GM23338 (cell line): ENCODE measurements around the gene CEACAM3.

ENCODE experiments used
- JUNB ChIP-seq: IDR thresholded peaks from one replicate; pipeline ENCODE4 v1.6.1; 2016; ENCODE audit warnings: antibody characterized with exemption; ENCODE audit not compliant: unreplicated experiment
- STAT1 ChIP-seq: IDR thresholded peaks from one replicate; pipeline ENCODE4 v1.6.1; 2016; ENCODE audit warnings: antibody characterized with exemption; ENCODE audit not compliant: unreplicated experiment
- ZNF114 ChIP-seq: fragments of 250-450 bp; sonication (Bioruptor Pico); IDR thresholded peaks from 2 replicates; pipeline ENCODE4 v1.5.0; 2020; ENCODE audit warnings: mild to moderate bottlenecking, moderate library complexity
- ZNF331 ChIP-seq: fragments of 250-450 bp; sonication (Bioruptor Pico); IDR thresholded peaks from 2 replicates; pipeline ENCODE4 v1.5.0; 2020; ENCODE audit warnings: low read depth, mild to moderate bottlenecking, moderate library complexity
- TF ChIP-seq, protein P1 (sequence below), 2 experiments: fragments of 200-600 bp in 1 of 2; sonication (generic) in 1 of 2; conservative IDR thresholded peaks; 2 replicates each; pipeline versions ENCODE4 v1.5.1 to v1.6.1; 2016 to 2017; ENCODE audit warnings: antibody characterized with exemption in 2 of 2, low read depth in 2 of 2, mild to moderate bottlenecking in 2 of 2, moderate library complexity in 1 of 2
- TF ChIP-seq, protein P2 (sequence below): IDR thresholded peaks from one replicate; pipeline ENCODE4 v1.6.1; 2018; ENCODE audit warnings: antibody characterized with exemption; ENCODE audit not compliant: unreplicated experiment
- TF ChIP-seq, protein P3 (sequence below): IDR thresholded peaks from 2 replicates; pipeline ENCODE4 v1.6.1; 2016; ENCODE audit warnings: antibody characterized with exemption

DNA sequence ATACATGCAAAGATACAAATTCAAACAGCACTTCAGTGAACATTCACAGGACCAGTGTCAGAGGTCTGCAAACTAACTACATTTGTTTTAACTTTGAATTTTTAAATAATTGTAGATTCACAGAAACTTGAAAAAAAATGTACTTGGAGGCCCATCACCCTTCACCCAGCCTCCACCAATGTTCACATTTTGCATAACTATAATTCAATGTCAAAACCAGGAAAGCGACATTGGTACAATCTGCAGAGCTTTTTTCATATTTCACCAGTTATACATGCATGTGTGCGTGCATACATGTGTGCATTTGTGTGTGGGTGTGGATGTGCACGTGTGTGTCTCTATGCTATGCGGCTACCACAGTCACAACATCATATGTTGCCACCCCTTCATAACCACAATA lies 18.9 kb downstream of the CEACAM3 start:
- TF ChIP-seq, protein P1, sequence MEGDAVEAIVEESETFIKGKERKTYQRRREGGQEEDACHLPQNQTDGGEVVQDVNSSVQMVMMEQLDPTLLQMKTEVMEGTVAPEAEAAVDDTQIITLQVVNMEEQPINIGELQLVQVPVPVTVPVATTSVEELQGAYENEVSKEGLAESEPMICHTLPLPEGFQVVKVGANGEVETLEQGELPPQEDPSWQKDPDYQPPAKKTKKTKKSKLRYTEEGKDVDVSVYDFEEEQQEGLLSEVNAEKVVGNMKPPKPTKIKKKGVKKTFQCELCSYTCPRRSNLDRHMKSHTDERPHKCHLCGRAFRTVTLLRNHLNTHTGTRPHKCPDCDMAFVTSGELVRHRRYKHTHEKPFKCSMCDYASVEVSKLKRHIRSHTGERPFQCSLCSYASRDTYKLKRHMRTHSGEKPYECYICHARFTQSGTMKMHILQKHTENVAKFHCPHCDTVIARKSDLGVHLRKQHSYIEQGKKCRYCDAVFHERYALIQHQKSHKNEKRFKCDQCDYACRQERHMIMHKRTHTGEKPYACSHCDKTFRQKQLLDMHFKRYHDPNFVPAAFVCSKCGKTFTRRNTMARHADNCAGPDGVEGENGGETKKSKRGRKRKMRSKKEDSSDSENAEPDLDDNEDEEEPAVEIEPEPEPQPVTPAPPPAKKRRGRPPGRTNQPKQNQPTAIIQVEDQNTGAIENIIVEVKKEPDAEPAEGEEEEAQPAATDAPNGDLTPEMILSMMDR (conservative IDR thresholded peaks at IDR 0.05; ENCODE audit: low read depth in 2 of 2), result no peak
- TF ChIP-seq ZNF114 (CRISPR knock-in tag) (no peak), STAT1 (no peak), ZNF331 (CRISPR knock-in tag) (no peak), JUNB (no peak)
- TF ChIP-seq, protein P2, sequence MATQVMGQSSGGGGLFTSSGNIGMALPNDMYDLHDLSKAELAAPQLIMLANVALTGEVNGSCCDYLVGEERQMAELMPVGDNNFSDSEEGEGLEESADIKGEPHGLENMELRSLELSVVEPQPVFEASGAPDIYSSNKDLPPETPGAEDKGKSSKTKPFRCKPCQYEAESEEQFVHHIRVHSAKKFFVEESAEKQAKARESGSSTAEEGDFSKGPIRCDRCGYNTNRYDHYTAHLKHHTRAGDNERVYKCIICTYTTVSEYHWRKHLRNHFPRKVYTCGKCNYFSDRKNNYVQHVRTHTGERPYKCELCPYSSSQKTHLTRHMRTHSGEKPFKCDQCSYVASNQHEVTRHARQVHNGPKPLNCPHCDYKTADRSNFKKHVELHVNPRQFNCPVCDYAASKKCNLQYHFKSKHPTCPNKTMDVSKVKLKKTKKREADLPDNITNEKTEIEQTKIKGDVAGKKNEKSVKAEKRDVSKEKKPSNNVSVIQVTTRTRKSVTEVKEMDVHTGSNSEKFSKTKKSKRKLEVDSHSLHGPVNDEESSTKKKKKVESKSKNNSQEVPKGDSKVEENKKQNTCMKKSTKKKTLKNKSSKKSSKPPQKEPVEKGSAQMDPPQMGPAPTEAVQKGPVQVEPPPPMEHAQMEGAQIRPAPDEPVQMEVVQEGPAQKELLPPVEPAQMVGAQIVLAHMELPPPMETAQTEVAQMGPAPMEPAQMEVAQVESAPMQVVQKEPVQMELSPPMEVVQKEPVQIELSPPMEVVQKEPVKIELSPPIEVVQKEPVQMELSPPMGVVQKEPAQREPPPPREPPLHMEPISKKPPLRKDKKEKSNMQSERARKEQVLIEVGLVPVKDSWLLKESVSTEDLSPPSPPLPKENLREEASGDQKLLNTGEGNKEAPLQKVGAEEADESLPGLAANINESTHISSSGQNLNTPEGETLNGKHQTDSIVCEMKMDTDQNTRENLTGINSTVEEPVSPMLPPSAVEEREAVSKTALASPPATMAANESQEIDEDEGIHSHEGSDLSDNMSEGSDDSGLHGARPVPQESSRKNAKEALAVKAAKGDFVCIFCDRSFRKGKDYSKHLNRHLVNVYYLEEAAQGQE, result no peak
- TF ChIP-seq, protein P3, sequence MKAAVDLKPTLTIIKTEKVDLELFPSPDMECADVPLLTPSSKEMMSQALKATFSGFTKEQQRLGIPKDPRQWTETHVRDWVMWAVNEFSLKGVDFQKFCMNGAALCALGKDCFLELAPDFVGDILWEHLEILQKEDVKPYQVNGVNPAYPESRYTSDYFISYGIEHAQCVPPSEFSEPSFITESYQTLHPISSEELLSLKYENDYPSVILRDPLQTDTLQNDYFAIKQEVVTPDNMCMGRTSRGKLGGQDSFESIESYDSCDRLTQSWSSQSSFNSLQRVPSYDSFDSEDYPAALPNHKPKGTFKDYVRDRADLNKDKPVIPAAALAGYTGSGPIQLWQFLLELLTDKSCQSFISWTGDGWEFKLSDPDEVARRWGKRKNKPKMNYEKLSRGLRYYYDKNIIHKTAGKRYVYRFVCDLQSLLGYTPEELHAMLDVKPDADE, result no peak
